Activated CD4-positive, alpha-beta T cell treated with anti-CD3 and anti-CD28 coated beads, Interleukin-2, amount 10 ng/mL, durations not matched to agents 7 days and 5 days (primary cell): ENCODE measurements around the gene HACD3. TPM values are rescaled to one million over a fixed set of nuclear protein-coding genes. Genes with fewer than 3 reads are reported as not detected.

Experiments used
- CTCF ChIA-PET: fragments of 350-600 bp; sonication (Branson Sonifier 250); formaldehyde crosslinking; loops from one replicate; lab custom pipeline; 2021; ENCODE audit warnings: antibody characterized with exemption; lab: Charles Lee
- POLR2A ChIA-PET: fragments of 350-600 bp; sonication (Branson Sonifier 250); formaldehyde crosslinking; loops from one replicate; lab custom pipeline; 2021; ENCODE audit warnings: antibody characterized with exemption; lab: Charles Lee
- DNase-seq: peaks from one replicate; pipeline ENCODE4 v3.0.0-alpha.2; 2020
- H3K27ac Mint-ChIP-seq: one replicate; pipeline ENCODE4 v1.8.0; 2021; ENCODE audit warnings: mild to moderate bottlenecking, moderate library complexity, mixed read lengths
- H3K27me3 Mint-ChIP-seq: one replicate; pipeline ENCODE4 v1.8.0; 2021; ENCODE audit warnings: mixed read lengths
- H3K36me3 Mint-ChIP-seq: one replicate; pipeline ENCODE4 v1.8.0; 2021; ENCODE audit warnings: low read depth, mixed read lengths
- H3K4me1 Mint-ChIP-seq: one replicate; pipeline ENCODE4 v1.8.0; 2021; ENCODE audit warnings: mixed read lengths
- H3K4me3 Mint-ChIP-seq: one replicate; pipeline ENCODE4 v1.8.0; 2021; ENCODE audit warnings: mild to moderate bottlenecking, moderate library complexity, mixed read lengths
- H3K9me3 Mint-ChIP-seq: one replicate; pipeline ENCODE4 v1.8.0; 2021; ENCODE audit warnings: mixed read lengths
- total RNA-seq, 2 experiments: library from RNA; stranded (reverse); gene quantifications; one replicate each; pipeline ENCODE4 v1.2.3, GENCODE V29; 2021

The HACD3 gene
- total RNA-seq, 2 experiments from 2014 or later = 31.3 to 32.8 TPM

DNA sequence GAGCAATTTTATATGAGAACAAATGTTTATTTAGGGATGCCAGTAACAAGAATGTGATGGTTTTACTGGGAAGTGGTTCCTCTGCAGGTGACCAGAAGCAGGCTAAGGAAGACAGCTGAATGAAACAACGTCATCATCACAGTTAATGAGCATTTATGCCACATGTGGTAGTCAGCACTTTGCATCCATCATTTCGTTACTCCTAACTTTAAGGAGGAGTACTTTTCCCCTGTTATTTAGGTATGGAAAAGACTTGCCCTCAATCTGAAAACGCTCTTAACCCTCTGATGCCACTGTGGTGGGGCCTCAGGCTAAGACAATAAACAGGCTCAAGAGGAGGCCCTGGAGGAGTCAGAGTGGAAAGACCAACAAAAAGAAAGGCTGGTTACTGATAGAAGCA, 49.5 kb downstream of the HACD3 start:
- CTCF ChIA-PET = interaction anchor here (0.7 to 1.6 kb wide), 2 partner anchors 10 to 24 kb away, joined by 3 to 6 read pairs; no protein-coding TSS in a partner anchor
- H3K36me3 Mint-ChIP-seq = peaks cover 73% of the 10 kb centered on the region

DNA sequence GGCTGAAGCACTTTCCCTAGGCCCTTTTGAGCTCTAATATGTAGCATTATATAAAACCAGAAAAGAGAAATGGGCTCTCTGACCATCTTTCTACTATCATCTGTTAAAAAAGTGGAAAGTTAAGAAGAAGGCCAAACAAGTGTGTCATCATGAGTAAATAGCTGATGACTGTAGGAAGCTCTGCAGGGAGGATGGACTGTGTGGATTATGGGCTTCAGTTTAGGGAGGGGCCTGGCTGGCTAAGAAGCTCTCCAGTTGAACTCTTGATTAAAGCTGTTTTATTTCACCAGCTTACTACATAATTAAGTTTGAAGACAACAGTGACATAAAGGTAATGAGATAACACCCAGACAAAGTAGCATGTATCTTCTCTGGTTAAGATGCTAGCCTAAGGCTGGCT, 50.0 kb downstream of the HACD3 start:
- Mint-ChIP-seq H3K4me3 (no peak overlapping the region), H3K4me1 (peaks cover 31% of the 10 kb centered on the region), H3K27me3 (no peaks in the 10 kb centered on the region), H3K27ac (no peak overlapping the region), H3K9me3 (no peaks in the 10 kb centered on the region), H3K36me3 (peaks cover 74% of the 10 kb centered on the region)
- ChIA-PET CTCF (interaction anchor here (0.8 to 1.6 kb wide), 2 partner anchors 10 to 31 kb away, joined by 3 to 6 read pairs; no protein-coding TSS in a partner anchor), POLR2A (no interaction called here)
- DNase-seq = no peak

More for the DNA sequence above, 49.5 kb downstream of the HACD3 start:
- Mint-ChIP-seq H3K27ac (no peak overlapping the region), H3K9me3 (no peaks in the 10 kb centered on the region), H3K27me3 (no peaks in the 10 kb centered on the region), H3K4me1 (peaks cover 30% of the 10 kb centered on the region), H3K4me3 (no peak overlapping the region)
- POLR2A ChIA-PET = no interaction called here
- no peak for DNase-seq

DNA sequence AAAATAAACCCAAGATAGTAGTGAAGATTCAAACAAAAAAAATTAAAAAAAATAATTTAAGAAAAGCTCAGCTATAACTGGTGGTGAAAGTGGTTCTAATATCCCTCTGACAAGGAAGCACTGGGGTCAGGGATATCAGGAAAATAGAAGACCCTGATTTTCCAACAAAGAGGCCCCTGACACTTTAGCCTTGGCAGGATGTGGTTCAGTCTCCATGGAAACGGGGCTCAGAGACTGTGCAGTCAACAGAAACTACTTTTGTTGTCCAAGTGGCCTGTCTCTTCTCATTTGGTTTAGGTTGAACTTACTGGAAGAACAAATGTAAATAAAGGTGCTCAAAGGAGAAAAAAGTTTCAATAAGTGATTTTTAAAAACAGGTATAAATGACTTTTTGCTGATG, 53.4 kb downstream of the HACD3 start:
- ChIA-PET POLR2A (no interaction called here), CTCF (interaction anchor here (1.4 to 1.7 kb wide), 2 partner anchors 12 to 27 kb away, joined by 3 to 4 read pairs; partner anchors contain the start of gene INTS14)
- Mint-ChIP-seq H3K27me3 (no peaks in the 10 kb centered on the region), H3K36me3 (peaks cover 73% of the 10 kb centered on the region), H3K27ac (peak overlapping the region; percentile 84), H3K4me1 (peaks cover 34% of the 10 kb centered on the region), H3K4me3 (peak overlapping the region; percentile 34), H3K9me3 (no peaks in the 10 kb centered on the region)
- DNase-seq = peak; percentile 78

DNA sequence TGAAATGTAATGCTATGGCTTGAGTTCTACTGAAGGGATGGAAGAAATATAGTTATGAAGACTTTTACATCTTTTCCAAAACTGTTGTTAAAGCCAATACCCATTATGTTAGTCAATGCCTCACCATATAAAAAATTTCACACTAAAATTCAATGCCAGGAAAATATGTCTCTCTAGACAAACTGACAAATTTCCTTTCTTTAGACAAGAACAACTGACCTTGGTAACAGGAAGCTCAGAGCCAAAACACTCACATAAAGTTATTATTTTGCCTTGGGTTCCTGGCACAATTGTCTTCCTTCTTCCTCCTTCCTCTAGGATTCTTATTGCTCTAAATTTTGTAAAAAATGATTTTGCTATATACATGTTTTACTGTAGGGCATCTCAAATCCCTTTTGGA, 54.0 kb downstream of the HACD3 start:
- H3K4me3 Mint-ChIP-seq = peak overlapping the region; percentile 34
- H3K9me3 Mint-ChIP-seq = no peaks in the 10 kb centered on the region
- ChIA-PET POLR2A (interaction anchor here (0.6 kb wide), 1 partner anchor 284 kb away, joined by 3 read pairs; no protein-coding TSS in a partner anchor), CTCF (interaction anchor here (1.0 to 1.7 kb wide), 4 partner anchors 8 to 27 kb away, joined by 3 to 4 read pairs (median 3); partner anchors contain the start of gene INTS14)
- peaks cover 30% of the 10 kb centered on the region for H3K4me1 Mint-ChIP-seq
- peaks cover 68% of the 10 kb centered on the region for H3K36me3 Mint-ChIP-seq
- DNase-seq = no peak
- no peaks in the 10 kb centered on the region for H3K27me3 Mint-ChIP-seq
- peak overlapping the region; percentile 84 for H3K27ac Mint-ChIP-seq

DNA sequence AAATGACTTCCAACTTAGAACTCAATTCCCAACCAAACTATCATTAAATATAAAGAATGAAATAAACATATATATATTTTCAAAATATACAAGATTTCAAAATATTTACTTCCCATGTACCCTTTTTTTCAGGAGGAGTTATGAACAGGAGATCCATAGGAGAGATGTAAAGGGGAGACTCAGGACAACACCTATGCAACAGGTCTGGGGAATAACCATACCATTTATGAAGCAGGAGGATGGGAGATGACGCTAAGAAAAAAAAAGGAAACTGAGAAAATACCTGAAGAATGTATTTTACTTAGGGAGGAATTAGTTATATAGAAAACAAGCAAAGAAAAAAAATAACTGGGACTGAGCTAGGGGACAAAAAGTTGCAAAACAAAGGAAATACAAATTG, 56.8 kb downstream of the HACD3 start:
- H3K4me3 Mint-ChIP-seq = no peak overlapping the region
- H3K4me1 Mint-ChIP-seq = peaks cover 27% of the 10 kb centered on the region
- H3K36me3 Mint-ChIP-seq = peaks cover 64% of the 10 kb centered on the region
- H3K9me3 Mint-ChIP-seq = no peaks in the 10 kb centered on the region
- H3K27ac Mint-ChIP-seq = no peak overlapping the region
- no peaks in the 10 kb centered on the region for H3K27me3 Mint-ChIP-seq
- POLR2A ChIA-PET = no interaction called here
- no peak for DNase-seq
- CTCF ChIA-PET = no interaction called here

DNA sequence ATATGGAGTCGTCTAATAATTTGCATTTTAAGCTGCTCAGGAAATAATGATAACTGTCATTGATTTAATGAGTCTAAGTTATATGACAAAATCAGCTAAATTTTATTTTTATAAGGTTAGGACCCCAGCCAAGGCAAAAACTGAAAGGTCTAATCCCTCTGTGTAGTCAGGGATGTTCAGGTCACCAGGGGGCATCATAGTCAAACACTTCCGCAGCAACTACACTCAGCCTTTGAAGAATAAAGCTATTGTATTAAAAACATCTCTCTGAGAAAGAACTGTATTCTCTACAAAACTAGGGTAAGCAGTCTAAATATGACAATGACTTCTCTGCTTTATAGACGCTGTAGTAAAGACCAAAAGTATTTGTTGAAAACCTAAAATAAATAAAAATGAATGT, 65.7 kb downstream of the HACD3 start:
- POLR2A ChIA-PET = interaction anchor here (0.6 kb wide), 1 partner anchor 267 kb away, joined by 3 read pairs; no protein-coding TSS in a partner anchor

DNA sequence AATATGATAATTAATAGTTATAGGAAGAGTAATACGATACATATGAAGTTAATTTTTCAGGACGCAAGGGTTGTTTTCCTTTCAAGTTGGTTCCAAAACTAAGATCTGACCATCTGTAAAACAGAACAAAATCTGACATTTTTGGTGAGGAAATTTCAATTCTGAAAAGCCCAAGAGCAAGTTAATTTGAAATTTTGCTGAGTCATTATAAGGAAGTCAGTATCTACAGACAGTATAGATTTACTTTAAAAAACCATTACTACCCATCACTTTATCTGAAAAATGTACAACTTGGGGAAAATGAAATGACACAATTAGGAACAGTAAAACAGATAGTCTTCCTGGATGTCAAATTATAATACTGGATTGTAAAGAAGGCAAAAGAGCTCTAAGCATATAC, 68.2 kb downstream of the HACD3 start:
- H3K4me3 Mint-ChIP-seq = no peak overlapping the region
- ChIA-PET POLR2A (no interaction called here), CTCF (no interaction called here)
- no peaks in the 10 kb centered on the region for H3K9me3 Mint-ChIP-seq
- no peaks in the 10 kb centered on the region for H3K27me3 Mint-ChIP-seq
- DNase-seq = no peak
- H3K36me3 Mint-ChIP-seq = peaks cover 32% of the 10 kb centered on the region
- H3K27ac Mint-ChIP-seq = no peak overlapping the region
- H3K4me1 Mint-ChIP-seq = peaks cover 7% of the 10 kb centered on the region

More for the DNA sequence above, 65.7 kb downstream of the HACD3 start:
- CTCF ChIA-PET = interaction anchor here (0.5 to 1.6 kb wide), 6 partner anchors 11 to 286 kb away, joined by 3 to 4 read pairs (median 3); partner anchors contain the start of gene INTS14
- Mint-ChIP-seq H3K4me1 (peaks cover 7% of the 10 kb centered on the region), H3K36me3 (peaks cover 41% of the 10 kb centered on the region), H3K4me3 (no peak overlapping the region), H3K27me3 (no peaks in the 10 kb centered on the region), H3K9me3 (no peaks in the 10 kb centered on the region), H3K27ac (no peak overlapping the region)
- peak; percentile 23 for DNase-seq

DNA sequence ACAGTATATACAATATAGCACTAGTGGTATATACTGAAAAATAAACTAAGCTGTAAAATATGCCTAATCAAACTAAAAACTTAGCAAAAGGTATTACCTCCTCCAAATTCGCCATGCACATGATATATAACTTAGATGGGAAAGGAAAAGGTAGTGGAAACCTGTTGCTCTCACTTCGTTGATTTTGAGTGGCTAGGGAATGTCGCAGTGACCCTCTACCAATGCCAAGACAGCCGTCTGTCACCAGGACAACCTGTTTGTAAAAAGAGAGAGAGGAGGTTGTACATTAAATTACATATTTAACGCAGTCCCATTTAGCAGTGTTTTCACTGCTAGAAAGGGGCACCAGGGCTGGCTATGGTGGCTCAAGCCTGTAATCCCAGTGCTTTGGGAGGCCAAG, 69.4 kb downstream of the HACD3 start:
- ChIA-PET POLR2A (no interaction called here), CTCF (no interaction called here)
- no peak overlapping the region for H3K27ac Mint-ChIP-seq
- no peak overlapping the region for H3K4me3 Mint-ChIP-seq
- H3K4me1 Mint-ChIP-seq = peaks cover 7% of the 10 kb centered on the region
- no peak for DNase-seq
- H3K27me3 Mint-ChIP-seq = no peaks in the 10 kb centered on the region
- H3K36me3 Mint-ChIP-seq = peaks cover 36% of the 10 kb centered on the region
- no peaks in the 10 kb centered on the region for H3K9me3 Mint-ChIP-seq

DNA sequence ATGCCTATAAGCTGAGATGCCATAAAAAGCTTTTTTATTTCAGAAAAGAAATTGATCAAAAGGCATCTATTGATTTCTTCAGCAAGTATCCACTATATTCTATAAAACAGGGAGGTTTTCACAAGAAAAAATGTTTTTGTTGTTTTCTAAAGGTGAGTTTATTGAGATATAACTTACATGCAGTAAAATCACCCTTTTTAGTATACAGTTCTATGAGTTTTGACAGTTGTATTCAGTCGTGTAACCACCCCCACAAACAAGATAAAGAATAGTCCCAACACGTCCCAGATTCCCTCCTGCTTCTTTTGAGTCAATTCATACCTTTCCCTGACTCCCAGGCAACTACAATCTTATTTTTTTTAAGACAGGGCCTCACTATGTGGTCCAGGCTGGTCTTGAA, 72.9 kb downstream of the HACD3 start:
- peaks cover 22% of the 10 kb centered on the region for H3K36me3 Mint-ChIP-seq
- POLR2A ChIA-PET = no interaction called here
- DNase-seq = no peak
- peaks cover 11% of the 10 kb centered on the region for H3K4me1 Mint-ChIP-seq
- H3K9me3 Mint-ChIP-seq = no peaks in the 10 kb centered on the region
- no peak overlapping the region for H3K4me3 Mint-ChIP-seq
- H3K27ac Mint-ChIP-seq = no peak overlapping the region
- CTCF ChIA-PET = interaction anchor here (0.7 kb wide), 1 partner anchor 1088 kb away, joined by 3 read pairs; no protein-coding TSS in a partner anchor
- no peaks in the 10 kb centered on the region for H3K27me3 Mint-ChIP-seq

DNA sequence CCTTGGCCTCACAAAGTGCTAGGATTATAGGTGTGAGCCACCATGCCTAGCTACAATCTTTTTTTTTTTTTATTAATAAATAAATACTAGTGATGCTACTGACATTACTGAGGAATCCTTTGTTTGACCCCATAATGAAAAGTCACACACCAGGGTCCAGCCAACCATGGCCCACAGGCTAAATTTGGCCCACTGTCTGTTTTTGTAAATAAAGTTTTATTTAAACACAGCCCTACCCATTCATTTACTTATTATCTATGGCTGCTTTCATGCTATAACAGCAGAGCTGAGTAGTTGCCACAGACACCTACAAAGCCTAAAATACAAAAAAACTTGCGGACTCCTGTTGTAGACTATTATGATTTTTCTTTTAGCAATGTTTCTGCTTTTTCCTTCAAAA, 73.3 kb downstream of the HACD3 start:
- CTCF ChIA-PET = interaction anchor here (0.7 kb wide), 1 partner anchor 1088 kb away, joined by 3 read pairs; no protein-coding TSS in a partner anchor
- POLR2A ChIA-PET = no interaction called here

DNA sequence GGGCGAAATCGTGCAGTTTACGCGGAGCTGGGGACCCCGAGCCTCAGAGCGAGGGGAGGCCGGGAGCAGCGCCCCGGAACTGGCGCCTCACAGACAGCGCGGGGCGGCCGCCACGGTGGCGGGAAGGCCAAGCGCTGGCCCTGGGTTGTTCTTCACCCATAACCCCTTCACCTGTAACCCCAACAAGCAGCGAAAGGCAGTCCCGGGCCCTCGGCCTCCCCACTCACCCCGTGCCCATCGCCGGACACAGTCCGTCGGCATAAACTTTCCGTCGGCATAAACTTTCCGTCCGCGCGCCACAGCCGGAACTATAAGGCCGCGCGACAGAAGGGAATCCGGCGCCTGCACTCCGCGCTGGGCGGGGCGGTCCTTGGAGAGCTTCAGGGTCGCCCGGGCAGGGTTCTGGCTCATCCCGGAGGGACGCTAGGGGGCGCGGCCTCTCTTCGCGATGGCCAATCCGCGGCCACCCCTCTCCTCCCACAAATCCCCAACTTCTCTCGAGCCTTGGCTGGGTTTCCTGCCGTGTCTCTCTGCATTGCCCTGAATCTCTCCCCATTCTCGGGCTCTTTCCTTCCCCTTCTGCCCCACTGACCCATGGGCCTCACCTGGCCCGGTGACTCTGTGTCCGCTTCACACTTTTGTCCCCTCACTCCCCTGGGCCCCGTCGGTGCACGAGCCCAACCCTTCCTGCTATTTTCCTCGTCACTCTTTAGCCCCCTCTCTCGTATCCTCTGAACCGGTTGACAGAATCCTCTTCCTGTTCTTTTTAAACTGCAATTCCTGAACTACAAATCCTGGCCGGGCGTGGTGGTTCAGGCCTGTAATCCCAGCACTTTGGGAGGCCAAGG, 80.8 kb downstream of the HACD3 start, which contains the start of gene INTS14:
INTS14 (minus strand) TSS at position 261 of the 848 bp plus-strand sequence. CDS start 3,751 bp downstream, outside the sequence.
- Mint-ChIP-seq H3K9me3 (no peaks in the 10 kb centered on the region), H3K27me3 (no peaks in the 10 kb centered on the region), H3K27ac (peak within 1 kb of the TSS; percentile 90), H3K4me3 (peak within 1 kb of the TSS; percentile 87), H3K4me1 (peaks cover 39% of the 10 kb centered on the region), H3K36me3 (no peaks in the 10 kb centered on the region)
- ChIA-PET CTCF (interaction anchor here (0.5 to 2.2 kb wide), 14 partner anchors 9 to 891 kb away, joined by 3 to 8 read pairs (median 4); partner anchors contain the start of genes DPP8, RAB11A and SLC24A1), POLR2A (no interaction called here)
- DNase-seq = peak; percentile 92

More for the DNA sequence above, 73.3 kb downstream of the HACD3 start:
- DNase-seq = no peak
- H3K4me3 Mint-ChIP-seq = no peak overlapping the region
- H3K27ac Mint-ChIP-seq = no peak overlapping the region
- peaks cover 17% of the 10 kb centered on the region for H3K36me3 Mint-ChIP-seq
- H3K9me3 Mint-ChIP-seq = no peaks in the 10 kb centered on the region
- H3K4me1 Mint-ChIP-seq = peaks cover 9% of the 10 kb centered on the region
- no peaks in the 10 kb centered on the region for H3K27me3 Mint-ChIP-seq

DNA sequence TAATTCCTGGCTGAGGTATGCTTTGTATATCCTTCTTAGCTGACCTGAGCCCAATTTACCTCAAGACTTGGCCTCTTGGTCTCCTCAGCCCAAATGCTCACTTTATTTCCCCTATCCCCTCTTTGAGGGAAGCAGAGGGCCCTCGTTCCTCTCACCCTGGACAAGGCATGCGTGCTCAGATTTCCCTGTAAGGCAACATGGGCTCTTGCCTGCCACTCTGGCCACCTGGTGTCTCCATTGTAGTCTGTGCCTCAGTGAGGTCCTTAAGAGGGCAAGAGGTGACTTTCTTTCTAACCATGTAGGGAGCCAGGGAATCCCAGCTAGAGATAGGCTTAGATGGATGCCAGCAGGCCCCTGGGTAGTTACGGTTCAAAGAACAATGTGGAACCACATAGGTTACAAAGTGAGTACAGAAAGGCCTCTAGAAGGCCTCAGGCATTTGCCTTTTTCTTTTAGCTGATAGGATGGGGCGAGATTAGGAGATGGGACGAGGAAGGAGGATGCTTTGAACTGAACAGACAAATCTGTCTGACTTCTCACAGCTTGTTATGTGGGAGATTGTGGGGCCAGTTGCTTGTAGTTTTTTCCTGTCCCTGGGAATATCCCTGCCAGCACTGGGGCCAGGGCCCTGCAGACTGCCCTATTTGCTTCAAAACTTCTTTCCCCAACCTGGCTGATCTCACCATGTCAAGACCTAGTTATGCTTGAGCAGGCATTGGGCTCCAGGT, 81.8 kb downstream of the HACD3 start:
- Mint-ChIP-seq H3K27ac (peak overlapping the region; percentile 90), H3K4me3 (peak overlapping the region; percentile 87), H3K4me1 (peaks cover 39% of the 10 kb centered on the region), H3K27me3 (no peaks in the 10 kb centered on the region), H3K9me3 (no peaks in the 10 kb centered on the region), H3K36me3 (no peaks in the 10 kb centered on the region)
- ChIA-PET POLR2A (interaction anchor here (0.7 kb wide), 1 partner anchor 145 kb away, joined by 3 read pairs; no protein-coding TSS in a partner anchor), CTCF (interaction anchor here (1.0 to 2.2 kb wide), 3 partner anchors 60 to 257 kb away, joined by 3 to 8 read pairs (median 7); partner anchors contain the start of gene RAB11A)
- no peak for DNase-seq
